22Rv1 (cell line): ENCODE results near the gene ANKRD39.

Experiments
- CTCF ChIP-seq: fragments of 450-650 bp; IDR thresholded peaks from 2 replicates; pipeline ENCODE4 v1.5.1; 2017; ENCODE audit warnings: mild to moderate bottlenecking
- ZFX ChIP-seq: fragments of 450-650 bp; IDR thresholded peaks from 2 replicates; pipeline ENCODE4 v1.6.1; 2017; ENCODE audit warnings: antibody characterized with exemption, borderline replicate concordance

GRCh38 chr2:96839293-96839874 lies 18.4 kb downstream of the ANKRD39 start:
- TF ChIP-seq CTCF: no peak
- no peak for TF ChIP-seq ZFX
